NK-92 (cell line): ENCODE data around the gene TNS1.
"Not testable (repeated sequence)": the region's sequence is repeated elsewhere in the genome, so short reads cannot be mapped to it uniquely, and the experiment has no call there.

ENCODE experiments used
- DNase-seq: peaks from one replicate; lab custom pipeline; 2025; ENCODE audit not compliant: unreplicated experiment; lab: John Stamatoyannopoulos, UW

Gene TNS1

GRCh38 chr2:218002845-218003180 lies at the start of gene TNS1:
TSS of gene TNS1 (minus strand) at chr2:218002995. CDS start at chr2:218002872, 123 bp downstream.
- no peak for DNase-seq

DNA sequence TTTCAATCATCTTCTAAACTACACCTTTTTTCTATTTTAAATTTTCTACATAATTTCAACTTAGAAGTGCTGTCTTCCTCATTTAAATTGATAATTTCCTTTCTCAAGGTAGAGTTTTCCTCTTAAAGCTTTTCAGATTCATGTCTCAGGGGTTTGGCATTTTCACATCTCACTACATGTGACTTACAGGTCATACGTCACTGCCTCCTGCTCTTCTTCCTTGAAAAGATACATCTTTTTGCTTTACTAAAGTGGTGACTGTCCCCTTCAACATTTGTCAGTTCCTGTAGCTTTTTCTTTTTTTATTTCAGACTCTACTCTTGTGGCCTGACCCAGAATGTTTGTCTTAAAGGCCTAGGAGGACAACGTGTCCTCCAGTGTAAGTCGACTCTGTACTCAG lies 49.1 kb upstream of the TNS1 start:
- no peak for DNase-seq

DNA sequence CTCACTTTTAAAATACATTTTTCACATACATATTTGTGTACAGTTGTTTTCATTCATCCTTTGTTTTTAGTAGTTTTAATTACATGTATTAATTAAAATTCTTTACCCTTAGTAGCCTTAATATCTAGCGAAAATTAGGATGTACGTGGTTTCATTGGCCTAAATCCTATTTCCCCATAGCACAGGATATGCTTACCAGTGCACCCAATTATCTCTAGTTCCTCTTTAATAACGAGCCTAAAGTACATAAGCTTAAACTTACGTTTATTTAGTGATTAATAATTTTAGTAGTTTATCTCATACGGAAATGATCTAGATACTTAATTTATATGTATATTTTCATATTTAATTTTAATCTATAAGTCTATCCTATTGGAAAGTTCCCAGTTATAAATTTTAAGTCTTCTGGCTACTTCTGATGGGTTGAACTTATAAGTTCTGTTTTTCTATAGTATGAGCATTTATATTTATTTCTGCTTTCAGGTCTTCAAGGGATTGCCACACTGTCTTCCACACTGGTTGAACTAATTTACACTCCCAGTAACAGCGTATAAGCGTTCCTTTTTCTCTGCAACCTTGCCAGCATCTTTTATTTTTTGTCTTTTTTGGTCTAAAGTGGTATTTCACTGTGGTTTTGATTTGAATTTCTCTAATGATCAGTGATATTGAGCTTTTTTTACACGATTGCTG lies 44.9 kb upstream of the TNS1 start:
- DNase-seq = no peak

GRCh38 chr2:218046238-218046637 lies 43.4 kb upstream of the TNS1 start:
- no peak for DNase-seq

GRCh38 chr2:218044599-218044998 lies 41.8 kb upstream of the TNS1 start:
- DNase-seq = not testable (repeated sequence)

DNA sequence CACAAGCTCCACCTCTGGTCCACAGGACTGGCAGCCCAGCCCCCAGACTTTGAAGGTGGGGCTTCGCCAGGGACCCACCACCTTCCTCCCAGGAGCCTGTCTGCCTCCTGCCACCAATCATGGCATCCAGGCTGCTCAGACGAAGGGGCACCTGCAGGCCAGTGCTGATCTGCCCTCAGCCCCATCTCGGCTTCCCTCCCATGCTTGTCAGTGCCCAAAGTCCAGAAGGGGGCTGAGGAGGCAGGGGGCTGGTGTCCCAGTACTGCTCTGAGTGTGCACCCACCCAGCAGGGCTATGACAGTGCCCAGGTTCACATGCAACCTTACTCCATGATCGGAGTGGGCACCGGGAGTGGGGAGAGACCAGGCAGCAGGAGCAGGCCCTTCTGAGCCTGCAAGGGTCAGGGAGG lies 40.9 kb upstream of the TNS1 start:
- no peak for DNase-seq

- no peak for DNase-seq
These were observed 40.3 kb upstream of the TNS1 start for GRCh38 chr2:218043100-218043499.

GRCh38 chr2:218041302-218042168 lies 38.7 kb upstream of the TNS1 start:
- DNase-seq = no peak

DNA sequence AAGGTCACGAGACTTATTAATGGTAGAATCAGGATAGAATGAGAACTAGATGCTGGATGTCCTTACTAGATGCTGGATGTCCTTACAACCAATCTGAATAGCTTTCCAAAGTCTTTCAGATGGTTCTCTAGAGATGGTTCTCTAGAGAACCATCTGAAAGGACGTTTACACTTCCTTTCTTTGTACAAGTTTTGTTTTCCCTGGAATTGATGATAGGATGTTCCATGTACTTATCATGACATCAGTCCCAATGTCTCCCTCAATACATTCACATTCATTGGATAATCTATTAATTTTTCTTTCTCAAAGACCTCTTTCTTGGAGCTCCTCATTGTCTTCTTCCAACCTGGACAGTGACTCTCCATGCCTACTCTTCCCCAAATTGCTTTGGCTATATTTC lies 38.1 kb upstream of the TNS1 start:
- DNase-seq = no peak

DNA sequence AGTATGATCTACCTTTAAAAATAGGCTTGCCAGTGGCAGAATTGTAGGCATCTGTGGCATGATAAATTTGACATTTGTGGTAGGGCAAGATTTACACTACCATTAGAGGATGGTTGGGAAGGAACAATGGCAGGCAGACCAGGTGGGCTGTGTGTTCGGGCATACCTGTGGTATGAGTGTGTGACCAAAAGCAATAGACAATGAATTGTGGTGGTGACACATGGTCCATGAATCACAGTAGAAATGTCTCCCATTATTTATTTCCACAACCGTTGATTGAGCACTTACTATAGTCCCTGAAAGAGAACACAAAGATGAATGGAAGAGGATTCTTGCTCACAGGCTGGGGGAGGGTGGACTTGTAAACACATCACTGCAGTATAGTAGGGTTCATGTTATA lies 36.4 kb upstream of the TNS1 start:
- DNase-seq = no peak

- no peak for DNase-seq
These were observed 33.6 kb upstream of the TNS1 start for GRCh38 chr2:218036371-218036770.

- no peak for DNase-seq
These were observed 32.8 kb upstream of the TNS1 start for GRCh38 chr2:218035463-218036100.

DNA sequence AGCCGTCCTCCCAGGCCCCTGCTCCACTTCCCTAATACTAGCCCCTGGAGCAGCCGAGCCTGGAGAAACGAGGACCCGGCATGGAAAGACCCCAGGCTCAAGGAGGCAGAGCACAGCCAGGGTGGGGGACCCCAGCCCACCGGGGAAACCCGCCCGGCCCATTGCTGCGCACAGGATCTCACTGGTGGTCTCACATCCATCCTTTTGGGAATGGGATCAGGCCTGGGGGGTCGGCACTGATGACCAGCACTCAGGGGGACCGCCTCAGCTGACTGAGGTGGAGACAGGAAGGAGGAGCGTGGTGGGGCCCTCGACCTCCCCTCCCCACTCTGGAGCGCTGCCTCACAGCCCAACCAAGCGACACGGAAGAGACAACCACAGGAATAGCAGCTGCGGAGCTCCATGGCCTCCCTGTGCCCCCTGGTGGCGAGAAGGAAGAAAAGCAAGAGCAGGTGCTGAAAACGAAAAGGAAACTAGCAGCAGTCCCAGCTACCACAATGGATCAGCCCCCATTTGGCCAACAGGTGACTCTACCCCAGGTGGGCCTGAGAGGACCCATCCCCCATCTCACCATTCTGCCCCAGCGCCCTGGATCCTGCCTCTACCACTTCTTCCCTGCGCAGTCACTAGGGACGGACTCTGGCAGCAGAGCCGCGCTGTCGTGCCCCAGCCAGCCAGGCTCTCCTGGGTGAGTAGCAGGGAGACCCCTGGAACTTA lies 31.9 kb upstream of the TNS1 start:
- not testable (repeated sequence) for DNase-seq

- DNase-seq = no peak
These were observed 31.0 kb upstream of the TNS1 start for GRCh38 chr2:218033590-218034496.

GRCh38 chr2:218033208-218033589 lies 30.4 kb upstream of the TNS1 start:
- no peak for DNase-seq

GRCh38 chr2:218032336-218033171 lies 29.8 kb upstream of the TNS1 start:
- DNase-seq = no peak

- DNase-seq = no peak
These were observed 29.0 kb upstream of the TNS1 start for GRCh38 chr2:218031771-218032257.

- no peak for DNase-seq
These were observed 28.5 kb upstream of the TNS1 start for GRCh38 chr2:218031261-218031660.
